OCI-LY7 (cell line): ENCODE results near the gene MAP4K2. TPM values are rescaled to one million over a fixed set of nuclear protein-coding genes. Genes with fewer than 3 reads are reported as not detected.

Source experiments
- BruUV-seq: library from RNA; stranded (reverse); fragments of 400-500 nt; replicated peaks from 2 replicates; lab custom pipeline; 2021; lab: Mats Ljungman, UMichigan
- CTCF ChIA-PET: fragments of 300-600 bp; sonication (Branson Sonifier 250); formaldehyde crosslinking; loops from one replicate; lab custom pipeline; 2022; ENCODE audit warnings: antibody characterized with exemption; ENCODE audit not compliant: unreplicated experiment; lab: Charles Lee
- POLR2A ChIA-PET: fragments of 300-600 bp; sonication (Branson Sonifier 250); formaldehyde crosslinking; loops from one replicate; lab custom pipeline; 2022; ENCODE audit warnings: antibody characterized with exemption; lab: Charles Lee
- DNase-seq: peaks from one replicate; pipeline ENCODE4 v3.0.0-alpha.2; 2015; ENCODE audit warnings: low spot score
- H2AFZ ChIP-seq: fragments of 200-600 bp; sonication (generic), shearing (Covaris generic); 2 replicates; pipeline ENCODE4 v1.6.1; 2014; ENCODE audit warnings: mild to moderate bottlenecking, antibody characterized with exemption, low read length, moderate library complexity
- H3K27ac ChIP-seq: fragments of 200-600 bp; sonication (generic); 2 replicates; pipeline ENCODE4 v1.5.1; 2014; ENCODE audit warnings: mixed run types, low read depth, mild to moderate bottlenecking, moderate library complexity, low read length, inconsistent platforms; ENCODE audit not compliant: poor library complexity, severe bottlenecking
- H3K36me3 ChIP-seq: fragments of 200-600 bp; sonication (generic); 2 replicates; pipeline ENCODE4 v1.6.1; 2014; ENCODE audit warnings: mild to moderate bottlenecking, antibody characterized with exemption, low read length, moderate library complexity, mixed read lengths; ENCODE audit not compliant: insufficient read depth
- H3K4me1 ChIP-seq: fragments of 200-600 bp; sonication (generic); 2 replicates; pipeline ENCODE4 v1.5.1; 2014; ENCODE audit warnings: mild to moderate bottlenecking, low read length; ENCODE audit not compliant: insufficient read depth, poor library complexity, severe bottlenecking
- H3K4me2 ChIP-seq: fragments of 200-600 bp; sonication (generic); 2 replicates; pipeline ENCODE4 v1.6.1; 2014; ENCODE audit warnings: mild to moderate bottlenecking, low read length
- H3K4me3 ChIP-seq: fragments of 200-600 bp; sonication (generic); 2 replicates; pipeline ENCODE4 v1.5.1; 2014; ENCODE audit warnings: mild to moderate bottlenecking, low read depth, low read length; ENCODE audit not compliant: poor library complexity, severe bottlenecking
- H3K79me2 ChIP-seq: fragments of 200-600 bp; sonication (generic); 2 replicates; pipeline ENCODE4 v1.6.1; 2016; ENCODE audit warnings: low read depth, mild to moderate bottlenecking, low read length, moderate library complexity, mixed read lengths; ENCODE audit not compliant: insufficient read depth
- H3K9me2 ChIP-seq: fragments of 200-600 bp; sonication (generic); 2 replicates; pipeline ENCODE4 v1.6.1; 2016; ENCODE audit warnings: mild to moderate bottlenecking, low read length, mixed read lengths; ENCODE audit not compliant: insufficient read depth
- H3K9me3 ChIP-seq: fragments of 200-600 bp; sonication (generic); 2 replicates; pipeline ENCODE4 v1.6.1; 2014; ENCODE audit warnings: mild to moderate bottlenecking, mixed run types, low read length, mixed read lengths
- H4K20me1 ChIP-seq: fragments of 200-600 bp; sonication (generic); 2 replicates; pipeline ENCODE4 v1.6.1; 2014; ENCODE audit warnings: mild to moderate bottlenecking, antibody characterized with exemption, low read length, moderate library complexity, mixed read lengths; ENCODE audit not compliant: insufficient read depth
- EZH2phosphoT487 ChIP-seq: fragments of 200-600 bp; sonication (generic); IDR thresholded peaks from 2 replicates; pipeline ENCODE4 v1.6.1; 2018; ENCODE audit warnings: low read depth, borderline replicate concordance, mild to moderate bottlenecking, mixed run types, antibody characterized with exemption, low read length, moderate library complexity, mixed read lengths
- intact Hi-C: fragments of 100-400 bp; cut with micrococcal nuclease; formaldehyde crosslinking; loops from one replicate; pipeline ENCODE4 v1.10.0; 2022; ENCODE audit not compliant: unreplicated experiment
- total RNA-seq, 2 experiments: library from RNA; depleted of rRNA in 1 of 2; stranded (reverse); fragments of >200 nt in 1 of 2; shearing (Covaris generic) in 1 of 2; gene quantifications; 2 replicates each; pipeline ENCODE4 v1.2.3, GENCODE V29; 2014 to 2022
- TF ChIP-seq, protein P1 (sequence below): fragments of 200-600 bp; sonication (generic); conservative IDR thresholded peaks from 2 replicates; pipeline ENCODE4 v1.5.1; 2014; ENCODE audit warnings: mild to moderate bottlenecking, antibody characterized with exemption, low read length, moderate library complexity, mixed read lengths

Gene MAP4K2
- total RNA-seq, 2 experiments from 2014 or later: 110 to 115 TPM

DNA sequence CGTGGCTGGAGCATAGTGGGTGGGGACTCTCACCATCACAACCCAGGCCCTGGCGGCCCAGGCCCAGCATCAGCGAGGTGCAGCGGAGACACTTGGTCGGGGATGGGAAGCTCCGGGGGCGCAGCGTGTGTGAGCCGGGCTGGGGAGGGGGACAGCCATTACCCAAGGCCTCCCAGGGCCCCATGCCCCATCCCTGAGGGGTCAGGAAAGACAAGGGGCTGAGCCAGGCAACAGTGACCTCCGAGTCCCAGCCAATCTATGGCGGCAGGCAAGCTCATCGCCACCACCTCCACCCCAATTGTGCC is 30.1 kb upstream of the MAP4K2 start:
- Histone ChIP-seq H3K4me1 (peaks cover 4% of the 10 kb centered on the region), H3K36me3 (no peaks in the 10 kb centered on the region), H4K20me1 (no peaks in the 10 kb centered on the region), H3K79me2 (no peaks in the 10 kb centered on the region), H3K4me2 (no peak overlapping the region), H3K9me2 (no peaks in the 10 kb centered on the region), H3K9me3 (no peaks in the 10 kb centered on the region), H2AFZ (no peak overlapping the region), H3K4me3 (no peak overlapping the region), H3K27ac (no peak overlapping the region)
- DNase-seq: no peak
- TF ChIP-seq EZH2phosphoT487: no peak
- TF ChIP-seq, protein P1, sequence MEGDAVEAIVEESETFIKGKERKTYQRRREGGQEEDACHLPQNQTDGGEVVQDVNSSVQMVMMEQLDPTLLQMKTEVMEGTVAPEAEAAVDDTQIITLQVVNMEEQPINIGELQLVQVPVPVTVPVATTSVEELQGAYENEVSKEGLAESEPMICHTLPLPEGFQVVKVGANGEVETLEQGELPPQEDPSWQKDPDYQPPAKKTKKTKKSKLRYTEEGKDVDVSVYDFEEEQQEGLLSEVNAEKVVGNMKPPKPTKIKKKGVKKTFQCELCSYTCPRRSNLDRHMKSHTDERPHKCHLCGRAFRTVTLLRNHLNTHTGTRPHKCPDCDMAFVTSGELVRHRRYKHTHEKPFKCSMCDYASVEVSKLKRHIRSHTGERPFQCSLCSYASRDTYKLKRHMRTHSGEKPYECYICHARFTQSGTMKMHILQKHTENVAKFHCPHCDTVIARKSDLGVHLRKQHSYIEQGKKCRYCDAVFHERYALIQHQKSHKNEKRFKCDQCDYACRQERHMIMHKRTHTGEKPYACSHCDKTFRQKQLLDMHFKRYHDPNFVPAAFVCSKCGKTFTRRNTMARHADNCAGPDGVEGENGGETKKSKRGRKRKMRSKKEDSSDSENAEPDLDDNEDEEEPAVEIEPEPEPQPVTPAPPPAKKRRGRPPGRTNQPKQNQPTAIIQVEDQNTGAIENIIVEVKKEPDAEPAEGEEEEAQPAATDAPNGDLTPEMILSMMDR: no peak
- intact Hi-C loops: no loop called here
- ChIA-PET CTCF (no interaction called here), POLR2A (no interaction called here)
- no TSS peak for BruUV-seq

DNA sequence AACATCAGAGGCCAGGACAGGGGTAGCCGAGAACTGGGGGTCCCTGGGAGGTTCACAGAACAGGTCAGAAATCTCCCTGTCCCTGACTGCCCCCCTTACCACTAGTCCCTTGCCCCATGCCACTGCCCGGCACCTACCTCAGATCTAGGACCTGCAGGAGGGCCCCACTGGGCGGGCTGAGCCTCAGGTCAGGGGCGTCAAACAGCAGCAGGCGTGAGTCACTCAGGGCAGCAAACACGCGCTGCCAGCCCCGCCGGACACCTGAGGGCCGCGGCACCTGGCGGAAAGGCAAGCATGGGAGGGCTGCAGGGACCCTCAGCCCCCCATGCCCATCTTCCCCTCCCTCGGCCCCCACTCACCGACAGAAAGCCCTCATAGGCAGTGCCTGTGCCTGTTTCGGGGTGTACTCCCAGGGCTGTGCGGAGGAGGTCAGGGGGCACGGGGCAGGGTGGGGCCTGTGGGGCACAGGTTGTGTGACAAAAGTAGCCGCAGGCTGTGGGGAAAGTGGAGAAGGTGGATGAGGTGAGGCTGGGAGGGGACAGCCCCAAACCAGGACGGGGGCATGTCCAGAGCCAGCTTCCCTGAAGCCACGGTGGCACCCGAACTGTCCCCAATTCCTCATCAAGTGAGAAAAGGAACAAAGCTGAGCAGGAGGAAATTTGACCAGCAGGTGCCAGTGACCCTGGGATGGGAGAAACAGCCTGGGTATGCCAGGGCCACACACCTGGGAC is 29.6 kb upstream of the MAP4K2 start:
- H4K20me1 ChIP-seq: no peaks in the 10 kb centered on the region
- peaks cover 4% of the 10 kb centered on the region for H3K4me1 ChIP-seq
- ChIA-PET POLR2A (no interaction called here), CTCF (no interaction called here)
- H3K4me2 ChIP-seq: no peak overlapping the region
- no peak overlapping the region for H2AFZ ChIP-seq
- no peaks in the 10 kb centered on the region for H3K36me3 ChIP-seq
- TF ChIP-seq EZH2phosphoT487: no peak
- TF ChIP-seq, protein P1: no peak
- no peaks in the 10 kb centered on the region for H3K9me2 ChIP-seq
- BruUV-seq: no TSS peak
- no peaks in the 10 kb centered on the region for H3K9me3 ChIP-seq
- no peaks in the 10 kb centered on the region for H3K79me2 ChIP-seq
- no peak for DNase-seq
- H3K27ac ChIP-seq: no peak overlapping the region
- intact Hi-C loops: no loop called here
- H3K4me3 ChIP-seq: no peak overlapping the region

DNA sequence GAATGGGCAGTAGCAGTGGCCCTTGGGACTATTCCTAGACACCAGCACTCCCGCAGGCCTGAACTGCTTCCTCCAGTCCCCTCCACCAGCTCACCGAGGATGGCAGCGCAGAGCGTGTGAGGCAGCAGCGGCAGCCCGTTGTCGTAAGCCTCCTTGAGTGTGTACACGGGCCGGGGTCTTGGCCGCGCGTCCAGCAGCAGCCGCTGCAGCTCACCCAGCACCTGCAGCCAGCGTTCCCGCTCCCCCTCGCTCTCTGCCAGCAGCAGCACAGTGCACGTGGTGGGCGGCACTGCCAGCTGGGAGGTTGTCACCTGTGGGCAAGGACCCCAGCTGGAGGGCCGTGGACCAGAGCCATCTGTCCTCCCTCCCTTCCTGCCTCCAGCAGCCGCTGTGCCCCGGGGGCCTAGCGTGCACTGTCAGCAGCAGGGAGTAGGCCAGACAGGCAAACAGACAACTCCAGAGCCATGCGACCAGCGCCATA is 28.4 kb upstream of the MAP4K2 start:
- TF ChIP-seq, protein P1: no peak
- TF ChIP-seq EZH2phosphoT487: no peak
- no peaks in the 10 kb centered on the region for H4K20me1 ChIP-seq
- H3K4me1 ChIP-seq: peaks cover 4% of the 10 kb centered on the region
- no peaks in the 10 kb centered on the region for H3K36me3 ChIP-seq
- no peaks in the 10 kb centered on the region for H3K9me3 ChIP-seq
- H3K4me3 ChIP-seq: no peak overlapping the region
- H3K27ac ChIP-seq: no peak overlapping the region
- intact Hi-C loops: no loop called here
- no peaks in the 10 kb centered on the region for H3K79me2 ChIP-seq
- POLR2A ChIA-PET: no interaction called here
- no peak overlapping the region for H2AFZ ChIP-seq
- DNase-seq: no peak
- CTCF ChIA-PET: no interaction called here
- H3K4me2 ChIP-seq: no peak overlapping the region
- H3K9me2 ChIP-seq: no peaks in the 10 kb centered on the region
- BruUV-seq: no TSS peak
